OCI-LY3 (cell line): Measurements from ENCODE around the gene KLHL10.
"Not testable (repeated sequence)": the region's sequence is repeated elsewhere in the genome, so short reads cannot be mapped to it uniquely, and the experiment has no call there.

Experiments used
- CTCF ChIP-seq: fragments of 200-600, 300-600 bp; sonication (generic); IDR thresholded peaks from 2 replicates; pipeline ENCODE4 v1.5.1; 2014; ENCODE audit warnings: antibody characterized with exemption, low read length, low read depth
- EZH2phosphoT487 ChIP-seq: fragments of 200-600 bp; shearing (Covaris generic); IDR thresholded peaks from 2 replicates; pipeline ENCODE4 v1.6.1; 2018; ENCODE audit warnings: antibody characterized with exemption, mixed run types, low read depth

GRCh38 chr17:41874293-41874670, 36.7 kb downstream of the KLHL10 start:
- not testable (repeated sequence) for TF ChIP-seq CTCF, EZH2phosphoT487
